Pancreas (tissue), 8 donors: ENCODE results near the gene PRPS2. TPM values are rescaled to one million over a fixed set of nuclear protein-coding genes. Genes with fewer than 3 reads are reported as not detected.

Source experiments
- polyA plus RNA-seq, 2 donors: library from polyadenylated mRNA; stranded (reverse); fragments of 200-250 nt; gene quantifications; one replicate each; pipeline ENCODE4 v1.2.3, GENCODE V29; 2013
- total RNA-seq, 6 donors: library from RNA; stranded (reverse); fragmentation: NEBNext Ultra II Directional in 4 of 6; extraction: Animal tissue kit (Norgen Biotek cat#: 25700) in 4 of 6; gene quantifications; one replicate each; pipeline versions ENCODE4 v1.2.1 to v1.2.4, GENCODE V29; 2021 to 2023
- donor health status: healthy with polysubstance abuse.
- donor health status: DM: no; HTN: no; CAD: no; lungs with moderate emphysema.
- donor health status: DM: no; HTN: no; CAD: no.
- donor health status: Bipolar disorder and iron deficiency.
- donor health status: DM: yes; HTN: yes; CAD: no.
- donor health status: DM: no; HTN: no; CAD: no.
- donor health status: DM: no; HTN: no; CAD: no.
- donor health status: DM: yes; HTN: yes; CAD: no.

Gene PRPS2
- total and polyA plus RNA-seq, 8 donors, result 19.3 to 57.7 (median 37.9) TPM

Other genes starting within 250 kb of the PRPS2 start
- gene TLR7, start 75.7 kb downstream of the PRPS2 start, total RNA-seq, result 1 to 10 TPM in 2 of 6 donors, under 1 TPM in 4; 0.05 to 5.1 (median 0.22) TPM
- under 1 TPM; 0.08 to 0.09 TPM for gene TLR7, start 75.7 kb downstream of the PRPS2 start, polyA plus RNA-seq
- 1 to 10 TPM in 2 of 6 donors, under 1 TPM in 4; 0.05 to 2.0 (median 0.47) TPM for gene TLR8, start 115.2 kb downstream of the PRPS2 start, total RNA-seq
- under 1 TPM; 0.04 to 0.05 TPM for gene TLR8, start 115.2 kb downstream of the PRPS2 start, polyA plus RNA-seq
- 1,000 to 10,000 TPM in 2 of 6 donors, 100 to 1,000 TPM in 4; 460 to 1,697 (median 685) TPM for gene TMSB4X, start 183.7 kb downstream of the PRPS2 start, total RNA-seq
- gene TMSB4X, start 183.7 kb downstream of the PRPS2 start, polyA plus RNA-seq, result 1,000 to 10,000 TPM; 2,074 to 2,276 TPM